Measurements from ENCODE around the gene DGKZ.

Gene DGKZ

GRCh38 chr11:46341454-46341853 lies 5.8 kb upstream of the DGKZ start:
- no peaks in the 10 kb centered on the region for H3F3A ChIP-seq (ENCODE audit: insufficient read depth)
- H3K4me2 ChIP-seq (ENCODE audit: low read depth, low read length, poor library complexity, severe bottlenecking), result no peak overlapping the region
- TF ChIP-seq CTCF (IDR thresholded peaks at IDR 0.05; ENCODE audit: insufficient read depth, low read length, poor library complexity, severe bottlenecking) (no peak), EZH2phosphoT487 (conservative IDR thresholded peaks at IDR 0.05; ENCODE audit: low read length) (no peak)
- H3K79me2 ChIP-seq (ENCODE audit: insufficient read depth, low read length), result no peaks in the 10 kb centered on the region
- H3K4me3 ChIP-seq (ENCODE audit: insufficient read depth, low read length, poor library complexity, severe bottlenecking), result no peak overlapping the region
- H3K27ac ChIP-seq (ENCODE audit: low read depth, low read length), result no peak overlapping the region
- H4K20me1 ChIP-seq (ENCODE audit: low read depth, low read length), result no peaks in the 10 kb centered on the region
- no peaks in the 10 kb centered on the region for H3K9me2 ChIP-seq (replicated peaks; ENCODE audit: insufficient read depth, low read length)
- no peaks in the 10 kb centered on the region for H3K27me3 ChIP-seq (ENCODE audit: low read length)
- no peaks in the 10 kb centered on the region for H3K36me3 ChIP-seq (ENCODE audit: low read length)
- H2AFZ ChIP-seq (ENCODE audit: low read depth, low read length, severe bottlenecking), result no peak overlapping the region
- no peaks in the 10 kb centered on the region for H3K9me3 ChIP-seq (ENCODE audit: insufficient read depth, low read length)
- no peak overlapping the region for H3K9ac ChIP-seq (ENCODE audit: low read length)

GRCh38 chr11:46342239-46342638 lies 5.0 kb upstream of the DGKZ start:
- H3K9me2 ChIP-seq (replicated peaks; ENCODE audit: insufficient read depth, low read length), result no peaks in the 10 kb centered on the region
- H3K27me3 ChIP-seq (ENCODE audit: low read length), result no peaks in the 10 kb centered on the region
- no peak overlapping the region for H3K4me2 ChIP-seq (ENCODE audit: low read depth, low read length, poor library complexity, severe bottlenecking)
- H2AFZ ChIP-seq (ENCODE audit: low read depth, low read length, severe bottlenecking), result no peak overlapping the region
- no peak overlapping the region for H3K27ac ChIP-seq (ENCODE audit: low read depth, low read length)
- H3K4me3 ChIP-seq (ENCODE audit: insufficient read depth, low read length, poor library complexity, severe bottlenecking), result no peak overlapping the region
- H3F3A ChIP-seq (ENCODE audit: insufficient read depth), result no peaks in the 10 kb centered on the region
- no peaks in the 10 kb centered on the region for H3K79me2 ChIP-seq (ENCODE audit: insufficient read depth, low read length)
- H4K20me1 ChIP-seq (ENCODE audit: low read depth, low read length), result no peaks in the 10 kb centered on the region
- H3K9me3 ChIP-seq (ENCODE audit: insufficient read depth, low read length), result no peaks in the 10 kb centered on the region
- no peaks in the 10 kb centered on the region for H3K36me3 ChIP-seq (ENCODE audit: low read length)
- H3K9ac ChIP-seq (ENCODE audit: low read length), result no peak overlapping the region
- TF ChIP-seq EZH2phosphoT487 (conservative IDR thresholded peaks at IDR 0.05; ENCODE audit: low read length), result no peak
- no peak for TF ChIP-seq CTCF (IDR thresholded peaks at IDR 0.05; ENCODE audit: insufficient read depth, low read length, poor library complexity, severe bottlenecking)

DNA sequence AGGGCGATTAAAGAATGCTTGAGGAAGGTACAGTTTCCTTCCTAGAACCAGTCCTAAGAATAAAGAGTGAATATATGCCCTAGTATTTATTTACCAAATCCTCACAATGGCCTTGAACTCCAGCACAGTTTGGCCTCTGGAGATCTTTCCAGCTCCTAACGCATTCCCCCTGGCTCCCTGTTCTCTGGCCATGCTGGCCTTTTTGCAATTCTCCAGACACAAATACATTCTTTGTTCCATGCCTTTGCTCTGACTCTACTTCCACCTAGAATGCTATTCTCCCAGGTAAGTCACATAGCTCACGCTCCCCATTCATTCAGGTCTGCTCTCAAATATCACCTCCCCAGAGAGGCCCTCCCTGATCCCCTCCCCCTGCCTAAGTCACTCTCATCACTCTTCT lies 3.7 kb upstream of the DGKZ start:
- Histone ChIP-seq H3K27ac (ENCODE audit: low read depth, low read length) (no peak overlapping the region), H2AFZ (ENCODE audit: low read depth, low read length, severe bottlenecking) (no peak overlapping the region), H3K4me2 (ENCODE audit: low read depth, low read length, poor library complexity, severe bottlenecking) (no peak overlapping the region)

More for the DNA sequence above, 3.7 kb upstream of the DGKZ start:
- Histone ChIP-seq H3K9me2 (replicated peaks; ENCODE audit: insufficient read depth, low read length) (no peaks in the 10 kb centered on the region), H3K79me2 (ENCODE audit: insufficient read depth, low read length) (peaks cover 8% of the 10 kb centered on the region), H4K20me1 (ENCODE audit: low read depth, low read length) (no peaks in the 10 kb centered on the region), H3K4me3 (ENCODE audit: insufficient read depth, low read length, poor library complexity, severe bottlenecking) (no peak overlapping the region), H3K9ac (ENCODE audit: low read length) (no peak overlapping the region), H3F3A (ENCODE audit: insufficient read depth) (no peaks in the 10 kb centered on the region), H3K27me3 (ENCODE audit: low read length) (no peaks in the 10 kb centered on the region), H3K9me3 (ENCODE audit: insufficient read depth, low read length) (no peaks in the 10 kb centered on the region), H3K36me3 (ENCODE audit: low read length) (no peaks in the 10 kb centered on the region)
- TF ChIP-seq EZH2phosphoT487 (conservative IDR thresholded peaks at IDR 0.05; ENCODE audit: low read length) (no peak), CTCF (IDR thresholded peaks at IDR 0.05; ENCODE audit: insufficient read depth, low read length, poor library complexity, severe bottlenecking) (no peak)
